GM12891 (cell line): Measurements from ENCODE around the gene ZNF22.

Source experiments
- DNase-seq: peaks from one replicate; pipeline ENCODE4 v3.0.0; 2011; ENCODE audit warnings: low spot score; ENCODE audit not compliant: insufficient read length
- FAIRE-seq: peaks from 2 replicates; lab custom pipeline; 2011; peaks lifted over from hg19 to GRCh38; lab: Jason Lieb, UNC
- PAX5 ChIP-seq: IDR thresholded peaks from 2 replicates; pipeline ENCODE4 v1.6.1; 2011; ENCODE audit warnings: low read length, moderate library complexity, mild to moderate bottlenecking; ENCODE audit not compliant: insufficient read depth, severe bottlenecking
- POLR2A ChIP-seq: IDR thresholded peaks from 2 replicates; pipeline ENCODE4 v1.6.1; 2011; ENCODE audit warnings: low read depth, low read length, control low read depth
- POLR2AphosphoS5 ChIP-seq: IDR thresholded peaks from 2 replicates; pipeline ENCODE4 v1.6.1; 2011; ENCODE audit warnings: low read depth, low read length, control low read depth
- POU2F2 ChIP-seq: IDR thresholded peaks from 2 replicates; pipeline ENCODE4 v1.6.1; 2011; ENCODE audit warnings: low read depth, mild to moderate bottlenecking, control low read depth, low read length, moderate library complexity
- SPI1 ChIP-seq: IDR thresholded peaks from 2 replicates; pipeline ENCODE4 v1.6.1; 2011; ENCODE audit warnings: low read depth, low read length, control low read depth
- TAF1 ChIP-seq: IDR thresholded peaks from 2 replicates; pipeline ENCODE4 v1.6.1; 2011; ENCODE audit warnings: low read depth, low read length, control low read depth

The ZNF22 gene

GRCh38 chr10:44963772-44964633 lies 36.7 kb upstream of the ZNF22 start:
- peak; percentile 25; the same call in 1 of the 2 replicates for TF ChIP-seq TAF1
- 0 out of 2 replicates have a peak, but pooled peaks have one; percentile 36 for TF ChIP-seq POLR2A
- no peak for TF ChIP-seq POLR2AphosphoS5
- DNase-seq, result no peak
- peak; percentile 76 for FAIRE-seq

GRCh38 chr10:44965104-44965503 lies 35.6 kb upstream of the ZNF22 start:
- FAIRE-seq (no peak), DNase-seq (no peak)
- TF ChIP-seq PAX5, result no peak
- TF ChIP-seq POLR2A, result no peak
- no peak for TF ChIP-seq TAF1
- no peak for TF ChIP-seq POU2F2
- no peak for TF ChIP-seq POLR2AphosphoS5
- no peak for TF ChIP-seq SPI1

GRCh38 chr10:44965651-44966097 lies 35.0 kb upstream of the ZNF22 start:
- TF ChIP-seq TAF1, result no peak
- peak; percentile 66; the same call in 1 of the 2 replicates for TF ChIP-seq POU2F2
- TF ChIP-seq POLR2AphosphoS5, result no peak
- TF ChIP-seq SPI1, result no peak
- TF ChIP-seq PAX5, result no peak
- TF ChIP-seq POLR2A, result no peak
- FAIRE-seq, result peak; percentile 68
- DNase-seq, result no peak

DNA sequence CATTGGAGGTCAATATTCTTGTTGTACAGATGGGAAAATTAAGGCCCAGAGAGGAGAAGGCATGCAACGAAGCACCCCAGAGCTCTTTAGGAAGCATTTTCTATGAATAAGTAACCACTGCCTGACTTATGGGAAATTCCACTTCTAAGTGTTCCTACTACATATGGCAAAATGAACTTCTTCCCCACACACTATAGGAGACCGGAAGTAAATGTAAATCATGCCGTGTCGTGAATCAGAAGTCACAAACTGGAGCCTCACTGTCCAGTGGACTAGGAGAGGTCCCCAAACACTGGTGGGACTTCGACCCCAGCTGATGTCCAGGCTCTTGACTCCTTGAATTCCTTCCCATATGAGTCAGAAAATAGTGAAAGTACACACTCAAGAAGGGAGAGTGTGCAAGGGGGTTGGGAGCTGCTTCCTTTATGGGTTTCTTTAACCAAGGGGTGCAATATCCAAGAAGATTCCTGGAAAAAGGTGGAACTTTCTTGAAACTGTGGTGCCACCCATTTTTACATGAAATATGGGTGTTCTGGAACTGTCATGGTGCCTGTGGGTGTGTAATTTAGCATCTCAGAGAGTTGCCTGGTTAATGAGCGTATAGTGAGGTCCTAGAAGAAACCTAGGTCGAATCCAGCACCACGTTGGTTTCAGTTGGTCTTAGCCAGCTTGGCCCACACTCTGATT lies 34.5 kb upstream of the ZNF22 start:
- peak; percentile 80 for FAIRE-seq
- TF ChIP-seq SPI1 (0 out of 2 replicates have a peak, but pooled peaks have one; percentile 11), POU2F2 (no peak; the same call in 1 of the 2 replicates), POLR2AphosphoS5 (no peak)
- no peak for DNase-seq

- DNase-seq (no peak), FAIRE-seq (peak; percentile 23)
- TF ChIP-seq POLR2A, result no peak
- no peak for TF ChIP-seq SPI1
- no peak for TF ChIP-seq TAF1
- no peak for TF ChIP-seq POU2F2
- TF ChIP-seq PAX5, result no peak
- no peak for TF ChIP-seq POLR2AphosphoS5
Measured at GRCh38 chr10:44966816-44967509, 33.8 kb upstream of the ZNF22 start.

GRCh38 chr10:44967616-44968015 lies 33.1 kb upstream of the ZNF22 start:
- TF ChIP-seq TAF1 (no peak), POLR2A (no peak), POLR2AphosphoS5 (no peak), SPI1 (no peak), PAX5 (no peak), POU2F2 (no peak)
- DNase-seq (no peak), FAIRE-seq (no peak)

GRCh38 chr10:44968091-44968490 lies 32.6 kb upstream of the ZNF22 start:
- DNase-seq (no peak), FAIRE-seq (peak; percentile 52)
- peak; percentile 84 for TF ChIP-seq SPI1
- no peak for TF ChIP-seq POLR2AphosphoS5

DNA sequence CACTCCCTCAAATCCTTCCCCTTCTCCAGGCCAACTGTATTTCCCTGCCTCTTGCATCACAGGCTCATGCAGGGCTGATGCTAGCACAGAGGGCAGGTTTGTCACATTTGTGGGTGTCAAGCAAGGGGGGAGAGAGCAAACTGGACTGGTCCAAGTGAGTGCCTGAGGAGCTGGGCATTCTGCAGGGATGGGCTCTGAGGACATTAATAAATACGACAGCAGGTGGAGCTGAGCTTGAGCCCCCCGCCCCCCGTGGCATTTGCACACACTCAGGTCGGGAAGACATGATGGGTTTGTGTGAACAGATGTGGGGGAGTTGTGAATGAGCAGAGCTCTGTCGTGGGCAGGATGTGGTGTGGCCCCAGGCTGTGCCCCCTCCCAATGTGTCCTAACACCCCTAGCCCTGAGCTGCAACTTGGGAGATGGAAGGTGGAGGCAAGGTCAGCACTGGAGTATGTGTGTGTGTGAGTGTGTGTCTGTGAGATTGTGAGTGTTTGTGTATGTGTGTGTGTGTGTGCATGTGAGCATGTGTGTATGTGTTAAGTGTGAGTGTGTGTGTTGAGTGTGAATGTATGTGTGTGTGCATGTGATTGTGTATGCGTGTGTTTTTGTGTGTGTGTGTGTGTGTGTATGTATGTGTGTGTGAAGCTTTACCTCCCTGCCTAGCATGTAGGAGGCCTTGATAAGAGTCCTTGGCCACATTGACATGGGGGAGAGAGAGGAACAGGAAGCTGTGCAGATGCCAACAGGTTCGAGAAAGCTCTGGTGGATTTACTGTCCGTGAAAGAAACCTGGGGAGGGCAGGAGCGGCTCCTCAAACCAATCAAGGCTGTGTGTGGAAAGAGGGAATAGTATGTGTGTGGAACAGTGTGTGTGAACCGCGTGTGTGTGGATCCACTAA lies 32.0 kb upstream of the ZNF22 start:
- peak; percentile 92 for FAIRE-seq
- TF ChIP-seq POU2F2 (0 out of 2 replicates have a peak, but pooled peaks have one; percentile 39), POLR2AphosphoS5 (no peak), PAX5 (no peak)
- DNase-seq, result no peak

DNA sequence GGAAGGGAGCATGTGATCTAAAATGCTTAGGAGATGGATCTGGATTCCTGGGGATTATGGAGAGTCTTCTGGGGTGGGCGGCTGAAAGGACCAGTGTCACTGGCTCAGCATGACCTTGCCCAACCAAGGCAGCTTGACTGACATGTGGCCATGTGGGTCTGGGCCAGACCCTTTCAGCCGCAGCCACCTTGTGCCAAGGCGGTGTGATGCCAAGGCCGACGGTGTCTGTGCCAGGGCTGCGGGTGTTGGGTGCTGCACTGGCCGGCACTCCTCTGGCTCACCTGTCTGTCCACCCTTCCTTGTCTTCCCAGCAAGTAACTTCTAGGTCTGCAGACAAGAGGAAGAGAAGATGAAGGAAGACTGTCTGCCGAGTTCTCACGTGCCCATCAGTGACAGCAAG lies 30.9 kb upstream of the ZNF22 start:
- TF ChIP-seq POLR2AphosphoS5, result no peak
- no peak for DNase-seq
- FAIRE-seq, result no peak
